ENCODE results near the gene NHSL2.

DNA sequence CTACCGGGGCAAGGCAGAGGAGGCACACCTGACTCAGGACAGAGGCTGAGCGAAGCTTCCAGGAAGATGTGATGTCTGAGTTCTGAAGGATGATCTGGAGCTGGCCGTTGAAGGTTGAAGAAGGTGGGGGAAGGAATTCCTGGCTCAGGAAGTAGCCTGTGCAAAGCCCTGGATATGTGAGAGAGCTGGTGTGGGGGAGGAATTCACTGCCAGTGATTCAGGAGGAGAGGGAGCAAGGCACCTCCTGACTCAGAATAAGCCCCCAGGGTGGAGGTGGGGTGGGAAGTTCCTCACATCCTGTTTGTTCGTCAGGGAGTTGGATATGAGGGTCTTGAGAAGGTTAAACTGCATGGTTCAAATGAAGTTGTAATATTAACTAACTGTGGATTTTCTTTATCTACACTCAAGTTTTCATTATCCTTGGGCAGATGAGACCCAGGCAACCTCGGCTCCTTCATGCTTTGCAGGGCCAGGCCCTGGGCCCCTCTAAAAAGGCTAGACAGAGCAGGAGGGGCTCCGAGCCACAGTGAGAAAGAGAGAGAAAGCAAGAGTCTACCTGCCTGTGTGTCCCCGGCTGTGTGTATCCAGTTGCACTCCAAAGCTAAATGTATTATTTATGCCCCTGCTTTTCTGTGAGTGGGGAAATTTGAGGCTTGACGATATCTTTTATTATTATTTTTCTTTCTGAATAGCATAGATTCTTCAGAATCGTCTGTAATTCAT is 7.1 kb downstream of the NHSL2 start:
- TF ChIP-seq CTCF (IDR thresholded peaks at IDR 0.05) (no peak), POLR2A (IDR thresholded peaks at IDR 0.05) (no peak), POLR2AphosphoS5 (IDR thresholded peaks at IDR 0.05) (no peak)
